Mesothelial cell of epicardium (in vitro differentiated cells): ENCODE data around the gene INA. TPM values are rescaled to one million over a fixed set of nuclear protein-coding genes. Genes with fewer than 3 reads are reported as not detected.

Experiments used
- DNase-seq, 2 experiments: peaks; one replicate each; pipeline ENCODE4 v3.0.0; 2021; ENCODE audit warnings: low spot score in 2 of 2; ENCODE audit not compliant: unreplicated experiment in 2 of 2
- H3K27ac Mint-ChIP-seq: 2 replicates; pipeline ENCODE4 v1.8.0; 2021; ENCODE audit warnings: mixed read lengths
- H3K27me3 Mint-ChIP-seq: 2 replicates; pipeline ENCODE4 v1.8.0; 2021; ENCODE audit warnings: low read depth, mixed read lengths
- H3K36me3 Mint-ChIP-seq: 2 replicates; pipeline ENCODE4 v1.8.0; 2021; ENCODE audit warnings: mixed read lengths
- H3K4me1 Mint-ChIP-seq: 2 replicates; pipeline ENCODE4 v1.8.0; 2021; ENCODE audit warnings: mixed read lengths
- H3K4me3 Mint-ChIP-seq: 2 replicates; pipeline ENCODE4 v1.8.0; 2021; ENCODE audit warnings: mild to moderate bottlenecking, moderate library complexity, mixed read lengths
- H3K9me3 Mint-ChIP-seq: 2 replicates; pipeline ENCODE4 v1.8.0; 2021; ENCODE audit warnings: mixed read lengths
- total RNA-seq: library from RNA; stranded (reverse); gene quantifications from 3 replicates; pipeline ENCODE4 v1.2.1, GENCODE V29; 2021
- TF ChIP-seq, protein P1 (sequence below): fragments of 200-600 bp; sonication (generic); IDR thresholded peaks from one replicate; pipeline ENCODE4 v1.5.0; 2021; ENCODE audit warnings: antibody characterized with exemption; ENCODE audit not compliant: unreplicated experiment

INA gene
- total RNA-seq, 1 donor from 2014 or later: 1.1 TPM

DNA sequence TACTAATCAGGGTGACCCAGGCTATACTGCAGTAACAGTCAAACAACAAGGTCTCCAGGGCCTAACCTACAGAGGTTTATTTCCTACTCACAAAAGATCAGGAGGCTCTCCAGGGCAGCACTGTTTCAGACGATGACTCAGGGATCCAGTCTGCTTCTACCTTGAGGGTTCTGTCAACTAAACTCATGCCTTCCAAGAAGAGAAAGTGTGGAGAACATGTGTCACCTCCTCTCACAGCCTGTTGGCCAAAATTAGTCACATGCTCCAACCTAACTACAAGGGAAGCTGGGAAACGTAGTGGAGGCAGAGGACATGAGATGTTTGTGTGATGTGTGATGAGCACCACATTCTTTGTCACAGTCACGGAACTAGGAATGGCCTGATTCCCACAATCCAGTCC lies 14.7 kb upstream of the INA start:
- Mint-ChIP-seq H3K4me3 (no peak overlapping the region), H3K4me1 (no peaks in the 10 kb centered on the region), H3K36me3 (no peaks in the 10 kb centered on the region), H3K27ac (no peak overlapping the region), H3K9me3 (peaks cover 20% of the 10 kb centered on the region), H3K27me3 (peaks cover 32% of the 10 kb centered on the region)
- TF ChIP-seq, protein P1, sequence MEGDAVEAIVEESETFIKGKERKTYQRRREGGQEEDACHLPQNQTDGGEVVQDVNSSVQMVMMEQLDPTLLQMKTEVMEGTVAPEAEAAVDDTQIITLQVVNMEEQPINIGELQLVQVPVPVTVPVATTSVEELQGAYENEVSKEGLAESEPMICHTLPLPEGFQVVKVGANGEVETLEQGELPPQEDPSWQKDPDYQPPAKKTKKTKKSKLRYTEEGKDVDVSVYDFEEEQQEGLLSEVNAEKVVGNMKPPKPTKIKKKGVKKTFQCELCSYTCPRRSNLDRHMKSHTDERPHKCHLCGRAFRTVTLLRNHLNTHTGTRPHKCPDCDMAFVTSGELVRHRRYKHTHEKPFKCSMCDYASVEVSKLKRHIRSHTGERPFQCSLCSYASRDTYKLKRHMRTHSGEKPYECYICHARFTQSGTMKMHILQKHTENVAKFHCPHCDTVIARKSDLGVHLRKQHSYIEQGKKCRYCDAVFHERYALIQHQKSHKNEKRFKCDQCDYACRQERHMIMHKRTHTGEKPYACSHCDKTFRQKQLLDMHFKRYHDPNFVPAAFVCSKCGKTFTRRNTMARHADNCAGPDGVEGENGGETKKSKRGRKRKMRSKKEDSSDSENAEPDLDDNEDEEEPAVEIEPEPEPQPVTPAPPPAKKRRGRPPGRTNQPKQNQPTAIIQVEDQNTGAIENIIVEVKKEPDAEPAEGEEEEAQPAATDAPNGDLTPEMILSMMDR: no peak
- DNase-seq: no peak

DNA sequence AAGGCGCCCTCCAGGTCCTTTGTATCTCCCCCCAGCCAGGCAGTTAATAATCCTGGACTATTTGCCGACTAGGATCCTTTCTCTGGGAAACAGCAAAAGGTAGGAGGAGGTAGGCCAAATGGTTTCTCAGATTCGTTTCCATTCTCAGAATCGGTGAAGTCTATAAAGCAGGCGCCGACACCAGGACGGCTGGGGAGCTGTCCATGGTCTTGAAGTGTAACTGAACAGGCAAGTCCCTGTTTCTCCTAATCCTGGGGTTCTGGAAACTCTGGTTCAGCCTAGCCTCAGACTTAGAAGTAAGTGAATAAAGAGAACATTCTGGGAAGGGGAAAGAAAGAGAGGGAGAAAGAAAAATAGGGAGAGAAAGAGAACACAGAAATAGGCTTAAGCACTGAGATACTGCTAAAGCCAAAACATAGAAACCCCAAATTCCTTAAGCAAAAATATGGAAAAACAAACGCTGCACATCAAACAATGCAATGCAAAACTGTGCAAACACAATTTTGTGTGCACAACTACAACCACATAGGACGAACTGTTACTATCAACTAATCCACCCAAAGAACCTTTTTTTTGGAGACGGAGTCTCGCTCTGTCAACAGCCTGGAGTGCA lies 11.1 kb upstream of the INA start:
- Mint-ChIP-seq H3K27me3 (peaks cover 45% of the 10 kb centered on the region), H3K36me3 (no peaks in the 10 kb centered on the region), H3K9me3 (peaks cover 5% of the 10 kb centered on the region), H3K27ac (no peak overlapping the region), H3K4me3 (no peak overlapping the region), H3K4me1 (no peaks in the 10 kb centered on the region)
- DNase-seq: peak; percentile 67 to 84
- TF ChIP-seq, protein P1: no peak

DNA sequence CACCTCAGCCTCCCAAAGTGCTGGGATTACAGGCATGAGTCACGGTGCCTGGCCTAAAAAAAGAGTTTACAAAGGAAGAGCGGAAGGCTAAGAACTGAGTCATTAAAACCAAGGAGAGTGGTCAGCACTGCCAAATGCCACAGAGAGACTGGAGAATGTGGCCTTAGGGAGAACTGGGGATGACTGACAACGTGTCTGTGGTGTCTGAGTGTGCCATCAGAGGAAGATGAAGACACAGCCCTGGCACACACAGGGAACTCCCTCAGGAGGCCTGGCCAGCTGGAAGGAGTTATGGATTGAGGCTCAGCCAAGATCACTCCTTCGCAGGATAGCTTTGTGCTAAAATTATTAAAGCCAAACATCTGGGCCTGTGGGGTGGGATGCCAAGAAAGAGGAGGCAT lies 3.9 kb upstream of the INA start:
- no peak for DNase-seq
- no peak overlapping the region for H3K27ac Mint-ChIP-seq
- TF ChIP-seq, protein P1: no peak
- H3K36me3 Mint-ChIP-seq: no peaks in the 10 kb centered on the region
- H3K27me3 Mint-ChIP-seq: peaks cover 60% of the 10 kb centered on the region
- no peak overlapping the region for H3K4me3 Mint-ChIP-seq
- no peaks in the 10 kb centered on the region for H3K4me1 Mint-ChIP-seq
- H3K9me3 Mint-ChIP-seq: no peaks in the 10 kb centered on the region

DNA sequence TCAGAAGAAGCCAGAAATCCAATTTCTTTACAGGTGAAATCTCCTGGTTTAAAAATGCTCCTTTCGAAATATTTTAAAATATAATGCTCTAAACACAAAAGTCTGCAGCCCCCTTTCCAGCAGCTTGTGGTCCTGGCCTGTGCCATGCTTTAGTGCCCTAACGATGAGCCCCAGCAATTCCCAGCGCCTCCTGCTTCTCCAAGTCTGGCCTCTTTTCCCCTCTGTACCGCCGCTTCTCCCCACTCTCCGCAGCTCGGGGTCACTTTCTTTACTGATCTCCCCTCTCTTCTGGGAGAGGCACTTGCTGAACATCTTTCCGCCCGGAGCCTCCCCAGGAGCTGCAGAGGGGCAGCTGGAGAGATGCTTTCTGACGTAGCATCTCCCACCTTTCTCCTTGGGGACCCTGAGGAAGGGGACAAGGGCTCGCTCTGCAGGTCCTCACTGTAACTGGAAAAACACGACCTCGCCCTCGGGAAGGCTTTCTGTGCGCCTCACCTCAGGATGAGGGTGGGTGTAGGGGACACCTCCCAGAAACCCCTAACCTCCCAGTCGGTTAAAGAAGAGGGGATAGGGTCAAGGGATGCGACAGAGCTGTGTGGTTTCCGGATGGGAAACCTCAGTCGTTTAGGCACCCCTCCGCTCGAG lies 565 bp upstream of the INA start:
- TF ChIP-seq, protein P1: no peak
- H3K9me3 Mint-ChIP-seq: no peaks in the 10 kb centered on the region
- peaks cover 84% of the 10 kb centered on the region for H3K27me3 Mint-ChIP-seq
- DNase-seq: no peak
- H3K4me3 Mint-ChIP-seq: peak overlapping the region; percentile 59
- H3K4me1 Mint-ChIP-seq: peaks cover 2% of the 10 kb centered on the region
- no peaks in the 10 kb centered on the region for H3K36me3 Mint-ChIP-seq
- H3K27ac Mint-ChIP-seq: no peak overlapping the region

GRCh38 chr10:103277713-103278536 lies 987 bp downstream of the INA start:
- no peaks in the 10 kb centered on the region for H3K9me3 Mint-ChIP-seq
- H3K36me3 Mint-ChIP-seq: no peaks in the 10 kb centered on the region
- H3K4me1 Mint-ChIP-seq: peaks cover 6% of the 10 kb centered on the region
- H3K27ac Mint-ChIP-seq: no peak overlapping the region
- no peak overlapping the region for H3K4me3 Mint-ChIP-seq
- DNase-seq: no peak
- TF ChIP-seq, protein P1: no peak
- peaks cover 91% of the 10 kb centered on the region for H3K27me3 Mint-ChIP-seq
